Measurements from ENCODE around the gene SNX2.

The SNX2 gene

GRCh38 chr5:122877518-122877917 is 102.6 kb downstream of the SNX2 start:
- H3K9ac ChIP-seq (ENCODE audit: low read depth, low read length): no peak overlapping the region
- no peaks in the 10 kb centered on the region for H3K36me3 ChIP-seq (ENCODE audit: control insufficient read depth, insufficient read depth, low read length)
- H3K4me1 ChIP-seq (ENCODE audit: control insufficient read depth, insufficient read depth, low read length): no peaks in the 10 kb centered on the region
- no peaks in the 10 kb centered on the region for H3K27me3 ChIP-seq (ENCODE audit: control insufficient read depth, insufficient read depth, low read length)
- no peak overlapping the region for H3K4me3 ChIP-seq (ENCODE audit: low read depth, low read length)
- H3K9me3 ChIP-seq (ENCODE audit: control insufficient read depth, insufficient read depth, low read length): no peaks in the 10 kb centered on the region

GRCh38 chr5:122879076-122879475 is 104.2 kb downstream of the SNX2 start:
- Histone ChIP-seq H3K9ac (ENCODE audit: low read depth, low read length) (no peak overlapping the region), H3K9me3 (ENCODE audit: control insufficient read depth, insufficient read depth, low read length) (no peaks in the 10 kb centered on the region), H3K4me3 (ENCODE audit: low read depth, low read length) (no peak overlapping the region), H3K36me3 (ENCODE audit: control insufficient read depth, insufficient read depth, low read length) (no peaks in the 10 kb centered on the region), H3K4me1 (ENCODE audit: control insufficient read depth, insufficient read depth, low read length) (no peaks in the 10 kb centered on the region), H3K27me3 (ENCODE audit: control insufficient read depth, insufficient read depth, low read length) (no peaks in the 10 kb centered on the region)
